GM19397 (cell line): ENCODE measurements around the gene ADAMTS7.
"Not testable (repeated sequence)": the region's sequence is repeated elsewhere in the genome, so short reads cannot be mapped to it uniquely, and the experiment has no call there.

Experiments used
- ATAC-seq: cut with Tn5 transposase; IDR thresholded peaks from one replicate; pipeline ENCODE4 v1.9.1; 2021; ENCODE audit warnings: mild to moderate bottlenecking, moderate library complexity; ENCODE audit not compliant: unreplicated experiment

ADAMTS7 gene

GRCh38 chr15:78753751-78754535 lies 57.3 kb downstream of the ADAMTS7 start:
- not testable (repeated sequence) for ATAC-seq

GRCh38 chr15:78753359-78753659 lies 58.0 kb downstream of the ADAMTS7 start:
- ATAC-seq = not testable (repeated sequence)

GRCh38 chr15:78752492-78753358 lies 58.5 kb downstream of the ADAMTS7 start:
- ATAC-seq = no peak

- ATAC-seq = no peak
Measured at GRCh38 chr15:78751602-78751979, 59.7 kb downstream of the ADAMTS7 start.

GRCh38 chr15:78750974-78751601 lies 60.2 kb downstream of the ADAMTS7 start:
- ATAC-seq = peak; percentile 71

- no peak for ATAC-seq
Measured at GRCh38 chr15:78750566-78750965, 60.7 kb downstream of the ADAMTS7 start.

- ATAC-seq = no peak
Measured at GRCh38 chr15:78749831-78750230, 61.4 kb downstream of the ADAMTS7 start.

GRCh38 chr15:78747877-78748276 lies 63.4 kb downstream of the ADAMTS7 start:
- not testable (repeated sequence) for ATAC-seq

- not testable (repeated sequence) for ATAC-seq
Measured at GRCh38 chr15:78741674-78742073, 69.6 kb downstream of the ADAMTS7 start.

- no peak for ATAC-seq
Measured at GRCh38 chr15:78740904-78741274, 70.4 kb downstream of the ADAMTS7 start.

GRCh38 chr15:78739996-78740903 lies 71.0 kb downstream of the ADAMTS7 start:
- ATAC-seq = no peak

GRCh38 chr15:78739206-78739605 lies 72.1 kb downstream of the ADAMTS7 start:
- no peak for ATAC-seq

GRCh38 chr15:78737931-78738558 lies 73.2 kb downstream of the ADAMTS7 start:
- not testable (repeated sequence) for ATAC-seq

GRCh38 chr15:78737187-78737820 lies 74.0 kb downstream of the ADAMTS7 start:
- no peak for ATAC-seq

GRCh38 chr15:78736286-78736685 lies 75.0 kb downstream of the ADAMTS7 start:
- not testable (repeated sequence) for ATAC-seq

- no peak for ATAC-seq
Measured at GRCh38 chr15:78734451-78735064, 76.7 kb downstream of the ADAMTS7 start.

- no peak for ATAC-seq
Measured at GRCh38 chr15:78732634-78733033, 78.6 kb downstream of the ADAMTS7 start.

- ATAC-seq = no peak
Measured at GRCh38 chr15:78730955-78731354, 80.3 kb downstream of the ADAMTS7 start.

GRCh38 chr15:78728427-78728826 lies 82.8 kb downstream of the ADAMTS7 start:
- ATAC-seq = not testable (repeated sequence)
